IPS DF 4.7 (cell line): ENCODE data around the gene SETD3.

Experiments used
- DNase-seq: peaks from one replicate; pipeline ENCODE4 v3.0.0-alpha.2; 2013; ENCODE audit warnings: low spot score; ENCODE audit errors: extremely low read depth

Gene SETD3

GRCh38 chr14:99497894-99498293 is 17.2 kb upstream of the SETD3 start:
- no peak for DNase-seq

GRCh38 chr14:99497341-99497740 is 16.7 kb upstream of the SETD3 start:
- DNase-seq, result no peak

- no peak for DNase-seq
Observed at GRCh38 chr14:99484106-99484505, 3.4 kb upstream of the SETD3 start.

- DNase-seq, result no peak
Observed at GRCh38 chr14:99481745-99482099, 1.1 kb upstream of the SETD3 start.

- peak; percentile 97 for DNase-seq
Observed at GRCh38 chr14:99480917-99481744, 472 bp upstream of the SETD3 start, which contains the start of gene CCNK. Gene CCNK (plus strand): TSS chr14:99481409. CDS start chr14:99492678, 11,269 bp downstream.

GRCh38 chr14:99479160-99479905 is 1.3 kb downstream of the SETD3 start:
- no peak for DNase-seq

GRCh38 chr14:99478128-99478527 is 2.5 kb downstream of the SETD3 start:
- no peak for DNase-seq

GRCh38 chr14:99476864-99477263 is 3.8 kb downstream of the SETD3 start:
- DNase-seq, result no peak

- DNase-seq, result no peak
Observed at GRCh38 chr14:99475660-99476059, 5.0 kb downstream of the SETD3 start.

- DNase-seq, result no peak
Observed at GRCh38 chr14:99475179-99475578, 5.5 kb downstream of the SETD3 start.

GRCh38 chr14:99473458-99473857 is 7.2 kb downstream of the SETD3 start:
- DNase-seq, result no peak

- DNase-seq, result no peak
Observed at GRCh38 chr14:99472937-99473336, 7.7 kb downstream of the SETD3 start.

- no peak for DNase-seq
Observed at GRCh38 chr14:99471731-99472130, 8.9 kb downstream of the SETD3 start.

- DNase-seq, result no peak
Observed at GRCh38 chr14:99468836-99469592, 11.6 kb downstream of the SETD3 start.

GRCh38 chr14:99468081-99468480 is 12.6 kb downstream of the SETD3 start:
- no peak for DNase-seq

- DNase-seq, result no peak
Observed at GRCh38 chr14:99467336-99468078, 13.2 kb downstream of the SETD3 start.

- no peak for DNase-seq
Observed at GRCh38 chr14:99466758-99467157, 13.9 kb downstream of the SETD3 start.

GRCh38 chr14:99465288-99465687 is 15.4 kb downstream of the SETD3 start:
- DNase-seq, result no peak

GRCh38 chr14:99463974-99464373 is 16.7 kb downstream of the SETD3 start:
- no peak for DNase-seq

- DNase-seq, result no peak
Observed at GRCh38 chr14:99462210-99462609, 18.4 kb downstream of the SETD3 start.

GRCh38 chr14:99461411-99462085 is 19.1 kb downstream of the SETD3 start:
- no peak for DNase-seq
